ENCODE data around the gene SLC18A2. TPM values are rescaled to one million over a fixed set of nuclear protein-coding genes. Genes with fewer than 3 reads are reported as not detected.

SLC18A2 gene
- total RNA-seq, 1 experiment from 2014 or later, result not detected

- peaks cover 13% of the 10 kb centered on the region for H3K27me3 ChIP-seq (replicated peaks)
- H3K4me3 ChIP-seq, result no peak overlapping the region
- H3K27ac ChIP-seq, result no peak overlapping the region
- H3K4me1 ChIP-seq (replicated peaks), result no peaks in the 10 kb centered on the region
- no peaks in the 10 kb centered on the region for H3K9me3 ChIP-seq (replicated peaks)
- DNase-seq (ENCODE audit: low read depth in 1 of 2, low spot score in 2 of 2), result no peak
- no peaks in the 10 kb centered on the region for H3K36me3 ChIP-seq
These were observed 6.2 kb downstream of the SLC18A2 start for GRCh38 chr10:117246997-117247671.

GRCh38 chr10:117248750-117249465 lies 8.0 kb downstream of the SLC18A2 start:
- Histone ChIP-seq H3K27ac (no peak overlapping the region), H3K36me3 (no peaks in the 10 kb centered on the region), H3K4me1 (replicated peaks) (no peaks in the 10 kb centered on the region), H3K9me3 (replicated peaks) (no peaks in the 10 kb centered on the region), H3K4me3 (no peak overlapping the region), H3K27me3 (replicated peaks) (peaks cover 3% of the 10 kb centered on the region; the same call in 1 of the 2 replicates)
- no peak for DNase-seq (ENCODE audit: low read depth in 1 of 2, low spot score in 2 of 2)

DNA sequence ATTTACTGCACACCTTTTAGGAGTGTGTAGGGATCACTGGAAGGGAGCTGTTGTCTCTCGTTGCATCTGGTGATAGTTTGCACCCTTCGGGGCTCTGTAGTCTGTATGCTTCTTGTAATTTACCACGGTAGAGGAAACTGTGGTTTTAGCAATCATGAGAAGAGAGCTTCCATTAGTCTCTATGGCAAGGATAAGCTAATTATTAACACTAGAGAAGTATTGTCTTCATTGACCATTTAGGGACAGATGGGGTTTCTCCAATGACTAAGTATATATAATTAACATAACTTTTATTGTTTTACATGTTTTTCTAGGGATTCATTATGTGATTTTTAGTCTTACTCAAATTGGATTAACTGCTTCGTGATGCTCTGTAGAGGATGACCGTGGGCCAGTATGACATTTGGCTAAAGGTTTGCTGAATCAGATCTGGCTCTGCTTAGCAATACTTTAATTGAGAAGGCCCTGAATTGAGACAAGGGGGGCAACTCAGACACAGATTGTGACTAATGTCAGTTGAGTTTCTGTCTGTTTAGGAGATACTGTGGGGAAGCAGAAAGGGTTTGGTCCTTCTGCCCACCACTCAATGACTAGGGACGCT lies 8.7 kb downstream of the SLC18A2 start:
- no peaks in the 10 kb centered on the region for H3K36me3 ChIP-seq

GRCh38 chr10:117250411-117250810 lies 9.5 kb downstream of the SLC18A2 start:
- Histone ChIP-seq H3K4me1 (replicated peaks) (no peaks in the 10 kb centered on the region), H3K9me3 (replicated peaks) (no peaks in the 10 kb centered on the region), H3K36me3 (no peaks in the 10 kb centered on the region), H3K4me3 (no peak overlapping the region), H3K27me3 (replicated peaks) (peaks cover 3% of the 10 kb centered on the region; the same call in 1 of the 2 replicates), H3K27ac (no peak overlapping the region)
- no peak for DNase-seq (ENCODE audit: low read depth in 1 of 2, low spot score in 2 of 2)

More for the DNA sequence above, 8.7 kb downstream of the SLC18A2 start:
- Histone ChIP-seq H3K4me3 (no peak overlapping the region), H3K27ac (no peak overlapping the region), H3K27me3 (replicated peaks) (peaks cover 3% of the 10 kb centered on the region; the same call in 1 of the 2 replicates), H3K9me3 (replicated peaks) (no peaks in the 10 kb centered on the region), H3K4me1 (replicated peaks) (no peaks in the 10 kb centered on the region)
- DNase-seq (ENCODE audit: low read depth in 1 of 2, low spot score in 2 of 2), result no peak

- H3K27me3 ChIP-seq (replicated peaks), result no peaks in the 10 kb centered on the region; the same call in none of the 2 replicates
- H3K27ac ChIP-seq, result no peak overlapping the region
- H3K9me3 ChIP-seq (replicated peaks), result 0 out of 2 replicates have a peak, but pooled peaks cover 2% of the 10 kb centered on the region
- H3K4me3 ChIP-seq, result no peak overlapping the region
- H3K36me3 ChIP-seq, result no peaks in the 10 kb centered on the region
- H3K4me1 ChIP-seq (replicated peaks), result peaks cover 11% of the 10 kb centered on the region
- DNase-seq (ENCODE audit: low read depth in 1 of 2, low spot score in 2 of 2), result no peak
These were observed 13.0 kb downstream of the SLC18A2 start for GRCh38 chr10:117253908-117254307.

- no peak for DNase-seq (ENCODE audit: low read depth in 1 of 2, low spot score in 2 of 2)
- H3K4me3 ChIP-seq, result no peak overlapping the region
- H3K4me1 ChIP-seq (replicated peaks), result peaks cover 11% of the 10 kb centered on the region
- no peak overlapping the region for H3K27ac ChIP-seq
- no peaks in the 10 kb centered on the region for H3K36me3 ChIP-seq
- no peaks in the 10 kb centered on the region; the same call in none of the 2 replicates for H3K27me3 ChIP-seq (replicated peaks)
- H3K9me3 ChIP-seq (replicated peaks), result 0 out of 2 replicates have a peak, but pooled peaks cover 2% of the 10 kb centered on the region
These were observed 13.4 kb downstream of the SLC18A2 start for GRCh38 chr10:117254338-117254737.

DNA sequence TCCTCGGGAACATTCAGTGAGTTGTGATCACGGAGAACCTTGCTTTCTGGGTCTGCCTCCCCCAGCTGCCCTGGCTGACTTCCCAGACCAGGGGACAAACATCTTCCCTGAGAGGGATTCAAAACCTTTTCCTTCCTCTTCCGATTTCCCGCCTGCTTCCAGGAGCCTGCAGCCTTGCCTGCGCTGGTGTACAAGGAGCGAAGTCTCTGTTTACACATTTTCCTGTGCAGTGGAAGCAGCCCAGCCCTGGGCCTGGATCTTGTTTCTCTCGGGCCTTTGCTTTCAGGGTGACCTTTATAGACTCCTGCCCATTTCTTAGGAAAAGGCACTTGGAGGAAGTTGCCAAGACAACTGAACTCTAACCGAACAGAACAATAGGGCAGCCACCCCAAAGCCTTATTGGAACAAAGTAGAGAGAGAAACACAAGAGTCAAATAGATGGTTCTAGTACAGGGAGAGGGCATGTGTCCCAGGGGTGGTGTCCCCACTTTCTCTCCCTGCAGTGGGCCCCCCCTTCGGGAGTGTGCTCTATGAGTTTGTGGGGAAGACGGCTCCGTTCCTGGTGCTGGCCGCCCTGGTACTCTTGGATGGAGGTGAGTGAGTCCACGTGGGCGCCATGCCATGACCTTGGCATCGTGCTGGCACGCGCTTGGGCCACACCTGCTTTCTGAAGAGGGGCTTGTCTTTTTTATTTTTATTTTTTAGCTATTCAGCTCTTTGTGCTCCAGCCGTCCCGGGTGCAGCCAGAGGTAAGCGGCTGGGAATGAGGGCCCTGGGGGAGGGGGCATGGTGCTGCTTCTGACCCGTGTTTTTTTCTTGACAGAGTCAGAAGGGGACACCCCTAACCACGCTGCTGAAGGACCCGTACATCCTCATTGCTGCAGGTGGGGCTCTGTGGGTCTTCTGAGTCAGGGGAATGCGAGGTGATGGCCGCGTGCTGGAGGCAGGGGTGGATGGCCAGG lies 14.1 kb downstream of the SLC18A2 start:
- Histone ChIP-seq H3K4me3 (no peak overlapping the region), H3K36me3 (no peaks in the 10 kb centered on the region), H3K4me1 (replicated peaks) (peaks cover 11% of the 10 kb centered on the region), H3K27me3 (replicated peaks) (no peaks in the 10 kb centered on the region; the same call in 1 of the 2 replicates), H3K27ac (no peak overlapping the region), H3K9me3 (replicated peaks) (0 out of 2 replicates have a peak, but pooled peaks cover 2% of the 10 kb centered on the region)
- DNase-seq (ENCODE audit: low read depth in 1 of 2, low spot score in 2 of 2), result no peak

- Histone ChIP-seq H3K36me3 (no peaks in the 10 kb centered on the region), H3K4me3 (no peak overlapping the region), H3K27me3 (replicated peaks) (no peaks in the 10 kb centered on the region; the same call in 1 of the 2 replicates), H3K27ac (no peak overlapping the region), H3K9me3 (replicated peaks) (0 out of 2 replicates have a peak, but pooled peaks cover 2% of the 10 kb centered on the region), H3K4me1 (replicated peaks) (peaks cover 11% of the 10 kb centered on the region)
- no peak for DNase-seq (ENCODE audit: low read depth in 1 of 2, low spot score in 2 of 2)
These were observed 15.0 kb downstream of the SLC18A2 start for GRCh38 chr10:117255835-117256460.

- Histone ChIP-seq H3K36me3 (no peaks in the 10 kb centered on the region), H3K4me3 (no peak overlapping the region), H3K9me3 (replicated peaks) (0 out of 2 replicates have a peak, but pooled peaks cover 2% of the 10 kb centered on the region), H3K4me1 (replicated peaks) (peaks cover 11% of the 10 kb centered on the region), H3K27me3 (replicated peaks) (no peaks in the 10 kb centered on the region; the same call in 1 of the 2 replicates), H3K27ac (no peak overlapping the region)
- no peak for DNase-seq (ENCODE audit: low read depth in 1 of 2, low spot score in 2 of 2)
These were observed 16.0 kb downstream of the SLC18A2 start for GRCh38 chr10:117256910-117257309.

DNA sequence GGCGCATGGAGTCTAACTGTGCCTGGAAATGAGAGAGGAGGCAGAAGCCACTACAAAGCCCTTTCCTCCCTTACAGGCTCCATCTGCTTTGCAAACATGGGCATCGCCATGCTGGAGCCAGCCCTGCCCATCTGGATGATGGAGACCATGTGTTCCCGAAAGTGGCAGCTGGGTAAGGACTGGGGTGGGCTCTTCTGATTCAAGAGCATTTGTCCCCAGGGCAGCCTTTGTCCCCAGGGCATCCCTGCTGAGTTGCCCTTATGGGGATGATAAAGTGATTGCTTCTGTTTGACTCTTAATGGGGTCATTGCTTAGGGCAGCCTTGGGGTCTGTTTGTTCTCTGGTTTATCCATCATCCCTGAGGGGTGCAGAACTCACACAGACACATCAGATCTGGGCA lies 16.8 kb downstream of the SLC18A2 start:
- no peak overlapping the region for H3K27ac ChIP-seq
- peaks cover 11% of the 10 kb centered on the region for H3K4me1 ChIP-seq (replicated peaks)
- DNase-seq (ENCODE audit: low read depth in 1 of 2, low spot score in 2 of 2), result no peak
- no peaks in the 10 kb centered on the region for H3K36me3 ChIP-seq
- H3K4me3 ChIP-seq, result no peak overlapping the region
- H3K27me3 ChIP-seq (replicated peaks), result no peaks in the 10 kb centered on the region; the same call in 1 of the 2 replicates
- H3K9me3 ChIP-seq (replicated peaks), result 0 out of 2 replicates have a peak, but pooled peaks cover 2% of the 10 kb centered on the region

DNA sequence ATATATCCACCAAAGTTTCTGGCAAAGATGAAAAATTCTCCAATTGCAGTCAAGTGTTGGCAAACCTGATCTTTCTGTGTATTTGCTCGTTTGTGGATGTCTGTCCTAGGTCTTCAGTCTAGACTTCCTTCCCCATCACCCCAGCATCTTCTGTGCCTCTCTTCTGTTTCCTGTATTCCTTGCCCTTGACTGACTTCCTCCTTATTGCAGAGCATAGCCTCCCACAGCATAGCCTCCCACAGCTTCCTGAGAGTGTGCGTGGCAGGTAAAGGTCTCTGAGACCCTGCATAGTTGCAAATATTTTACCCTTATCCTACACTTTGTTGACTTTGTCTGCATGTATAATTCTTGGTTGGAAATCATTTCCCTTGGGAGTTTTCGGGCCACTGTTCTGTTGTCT lies 18.4 kb downstream of the SLC18A2 start:
- Histone ChIP-seq H3K4me3 (no peak overlapping the region), H3K36me3 (no peaks in the 10 kb centered on the region), H3K27ac (no peak overlapping the region), H3K9me3 (replicated peaks) (0 out of 2 replicates have a peak, but pooled peaks cover 2% of the 10 kb centered on the region), H3K4me1 (replicated peaks) (peaks cover 11% of the 10 kb centered on the region), H3K27me3 (replicated peaks) (no peaks in the 10 kb centered on the region; the same call in 1 of the 2 replicates)
- DNase-seq (ENCODE audit: low read depth in 1 of 2, low spot score in 2 of 2), result no peak

- Histone ChIP-seq H3K27me3 (replicated peaks) (no peaks in the 10 kb centered on the region; the same call in 1 of the 2 replicates), H3K9me3 (replicated peaks) (0 out of 2 replicates have a peak, but pooled peaks cover 2% of the 10 kb centered on the region), H3K4me3 (no peak overlapping the region), H3K4me1 (replicated peaks) (peaks cover 11% of the 10 kb centered on the region), H3K36me3 (no peaks in the 10 kb centered on the region), H3K27ac (no peak overlapping the region)
- no peak for DNase-seq (ENCODE audit: low read depth in 1 of 2, low spot score in 2 of 2)
These were observed 19.2 kb downstream of the SLC18A2 start for GRCh38 chr10:117260084-117260483.
